ENCODE measurements around the gene LDLRAD4. TPM values are rescaled to one million over a fixed set of nuclear protein-coding genes. Genes with fewer than 3 reads are reported as not detected.

LDLRAD4 gene
- total RNA-seq, 1 donor from 2014 or later, result 20.4 TPM

DNA sequence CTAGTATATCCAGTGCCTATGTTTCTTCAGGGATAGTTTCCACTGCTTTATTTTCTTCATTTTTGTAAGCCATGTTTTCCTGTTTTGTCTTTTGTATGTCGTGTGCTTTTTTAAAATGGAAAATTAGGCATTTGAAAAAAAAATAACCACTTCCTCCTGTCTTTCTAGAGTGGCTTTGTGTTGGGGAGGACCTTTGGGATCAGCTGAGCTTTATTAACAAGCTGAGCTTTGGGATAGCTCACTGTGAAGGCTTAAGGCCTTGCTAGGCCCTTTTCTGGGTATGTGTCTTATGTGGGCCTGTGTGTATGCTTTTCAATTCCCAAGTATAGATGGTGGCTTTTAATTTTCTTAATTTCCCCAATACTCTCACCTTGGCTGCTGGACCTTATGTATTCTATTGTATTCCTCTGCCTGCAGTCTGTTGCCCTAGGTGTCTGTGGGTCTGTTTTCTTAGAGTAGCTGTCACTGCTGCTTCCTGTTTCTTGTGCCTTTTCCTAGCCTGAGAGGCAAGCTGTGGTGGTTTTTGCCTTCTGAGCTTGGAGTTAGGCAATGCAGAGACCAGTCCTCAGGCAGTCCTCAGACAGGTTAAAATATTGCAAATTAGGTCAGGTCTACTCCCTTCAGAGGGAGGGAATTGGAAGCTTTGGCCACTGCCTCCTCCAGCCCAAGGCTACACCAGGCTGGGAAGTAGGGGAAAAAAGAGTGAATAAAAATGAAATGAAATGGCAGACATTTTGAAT, 134.7 kb downstream of the LDLRAD4 start:
- H3K27me3 Mint-ChIP-seq (ENCODE audit: unreplicated experiment), result peaks cover 6% of the 10 kb centered on the region
- H3K4me3 Mint-ChIP-seq (ENCODE audit: unreplicated experiment), result no peak overlapping the region
- no peak overlapping the region for H3K27ac Mint-ChIP-seq (ENCODE audit: unreplicated experiment)
- no peaks in the 10 kb centered on the region for H3K4me1 Mint-ChIP-seq (ENCODE audit: unreplicated experiment)
- peaks cover 26% of the 10 kb centered on the region for H3K9me3 Mint-ChIP-seq (ENCODE audit: unreplicated experiment)
- H3K36me3 Mint-ChIP-seq (ENCODE audit: unreplicated experiment), result no peaks in the 10 kb centered on the region
- DNase-seq (ENCODE audit: extremely low spot score, unreplicated experiment), result no peak
- TF ChIP-seq, protein P1, sequence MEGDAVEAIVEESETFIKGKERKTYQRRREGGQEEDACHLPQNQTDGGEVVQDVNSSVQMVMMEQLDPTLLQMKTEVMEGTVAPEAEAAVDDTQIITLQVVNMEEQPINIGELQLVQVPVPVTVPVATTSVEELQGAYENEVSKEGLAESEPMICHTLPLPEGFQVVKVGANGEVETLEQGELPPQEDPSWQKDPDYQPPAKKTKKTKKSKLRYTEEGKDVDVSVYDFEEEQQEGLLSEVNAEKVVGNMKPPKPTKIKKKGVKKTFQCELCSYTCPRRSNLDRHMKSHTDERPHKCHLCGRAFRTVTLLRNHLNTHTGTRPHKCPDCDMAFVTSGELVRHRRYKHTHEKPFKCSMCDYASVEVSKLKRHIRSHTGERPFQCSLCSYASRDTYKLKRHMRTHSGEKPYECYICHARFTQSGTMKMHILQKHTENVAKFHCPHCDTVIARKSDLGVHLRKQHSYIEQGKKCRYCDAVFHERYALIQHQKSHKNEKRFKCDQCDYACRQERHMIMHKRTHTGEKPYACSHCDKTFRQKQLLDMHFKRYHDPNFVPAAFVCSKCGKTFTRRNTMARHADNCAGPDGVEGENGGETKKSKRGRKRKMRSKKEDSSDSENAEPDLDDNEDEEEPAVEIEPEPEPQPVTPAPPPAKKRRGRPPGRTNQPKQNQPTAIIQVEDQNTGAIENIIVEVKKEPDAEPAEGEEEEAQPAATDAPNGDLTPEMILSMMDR (IDR thresholded peaks at IDR 0.05), result no peak

DNA sequence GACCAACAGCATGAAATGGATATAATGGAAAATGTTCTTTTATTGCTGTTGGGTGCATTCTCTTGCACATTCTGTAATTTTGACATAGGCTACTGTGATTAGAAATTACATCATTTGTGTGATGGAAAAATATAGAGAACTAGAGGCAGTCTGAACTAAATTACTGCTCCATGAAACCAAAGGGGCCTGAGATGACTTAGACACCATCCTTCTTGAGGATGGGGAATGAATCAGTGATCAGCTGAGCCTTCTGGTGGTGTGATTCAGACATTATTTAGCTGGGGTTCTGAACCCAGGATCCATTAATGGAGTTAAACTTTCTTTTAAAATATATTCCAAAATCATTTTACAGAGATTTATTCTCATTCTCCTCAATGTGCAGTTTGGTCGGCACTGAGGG, 135.8 kb downstream of the LDLRAD4 start:
- Mint-ChIP-seq H3K4me1 (ENCODE audit: unreplicated experiment) (no peaks in the 10 kb centered on the region), H3K27me3 (ENCODE audit: unreplicated experiment) (peaks cover 6% of the 10 kb centered on the region), H3K27ac (ENCODE audit: unreplicated experiment) (no peak overlapping the region), H3K36me3 (ENCODE audit: unreplicated experiment) (no peaks in the 10 kb centered on the region), H3K9me3 (ENCODE audit: unreplicated experiment) (peaks cover 23% of the 10 kb centered on the region), H3K4me3 (ENCODE audit: unreplicated experiment) (no peak overlapping the region)
- TF ChIP-seq, protein P1 (IDR thresholded peaks at IDR 0.05), result no peak
- no peak for DNase-seq (ENCODE audit: extremely low spot score, unreplicated experiment)

DNA sequence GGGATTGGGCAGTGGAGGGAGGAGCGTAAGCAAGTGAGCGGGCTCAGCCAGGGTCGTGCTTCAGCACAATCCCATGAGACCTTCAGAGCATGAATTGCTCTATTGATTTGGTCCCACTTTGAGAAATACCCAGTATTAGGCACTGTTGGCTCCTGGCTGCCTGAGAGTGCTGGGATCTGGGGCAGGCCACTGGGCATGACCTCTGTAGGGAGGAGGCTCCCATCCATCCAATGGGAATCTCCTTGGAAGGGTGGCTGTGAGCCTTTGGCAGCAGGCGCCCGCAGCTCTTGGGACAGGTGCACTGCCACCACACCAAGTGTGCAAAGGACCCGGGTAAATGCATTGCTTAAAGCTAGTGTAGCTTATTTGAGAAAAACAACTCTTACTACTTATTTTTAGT, 137.5 kb downstream of the LDLRAD4 start:
- DNase-seq (ENCODE audit: extremely low spot score, unreplicated experiment), result no peak
- Mint-ChIP-seq H3K27me3 (ENCODE audit: unreplicated experiment) (peaks cover 6% of the 10 kb centered on the region), H3K36me3 (ENCODE audit: unreplicated experiment) (no peaks in the 10 kb centered on the region), H3K9me3 (ENCODE audit: unreplicated experiment) (peaks cover 12% of the 10 kb centered on the region), H3K4me3 (ENCODE audit: unreplicated experiment) (no peak overlapping the region), H3K27ac (ENCODE audit: unreplicated experiment) (no peak overlapping the region), H3K4me1 (ENCODE audit: unreplicated experiment) (no peaks in the 10 kb centered on the region)
- TF ChIP-seq, protein P1 (IDR thresholded peaks at IDR 0.05), result no peak

DNA sequence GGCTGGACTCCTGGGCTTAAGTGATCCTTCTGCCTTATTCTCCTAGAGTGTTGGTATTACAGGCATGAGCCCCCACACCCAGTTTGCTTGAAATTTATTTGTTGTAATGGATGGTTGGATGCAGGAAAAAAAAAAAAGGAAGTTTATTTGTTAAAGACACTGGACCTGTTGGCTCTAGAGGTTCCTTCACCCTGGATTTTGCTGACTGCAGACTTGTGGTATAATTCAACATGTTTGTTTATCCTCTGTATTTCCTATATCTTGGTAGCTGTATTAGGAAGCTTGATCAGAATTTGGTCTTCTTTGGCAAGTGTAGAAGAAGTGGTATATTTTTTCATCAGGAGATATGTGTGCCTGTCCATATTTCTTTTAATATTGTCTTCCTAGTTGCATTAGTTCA, 138.7 kb downstream of the LDLRAD4 start:
- Mint-ChIP-seq H3K27me3 (ENCODE audit: unreplicated experiment) (peaks cover 9% of the 10 kb centered on the region), H3K4me1 (ENCODE audit: unreplicated experiment) (no peaks in the 10 kb centered on the region), H3K9me3 (ENCODE audit: unreplicated experiment) (peaks cover 8% of the 10 kb centered on the region), H3K27ac (ENCODE audit: unreplicated experiment) (no peak overlapping the region), H3K4me3 (ENCODE audit: unreplicated experiment) (no peak overlapping the region), H3K36me3 (ENCODE audit: unreplicated experiment) (no peaks in the 10 kb centered on the region)
- TF ChIP-seq, protein P1 (IDR thresholded peaks at IDR 0.05), result no peak
- DNase-seq (ENCODE audit: extremely low spot score, unreplicated experiment), result no peak

DNA sequence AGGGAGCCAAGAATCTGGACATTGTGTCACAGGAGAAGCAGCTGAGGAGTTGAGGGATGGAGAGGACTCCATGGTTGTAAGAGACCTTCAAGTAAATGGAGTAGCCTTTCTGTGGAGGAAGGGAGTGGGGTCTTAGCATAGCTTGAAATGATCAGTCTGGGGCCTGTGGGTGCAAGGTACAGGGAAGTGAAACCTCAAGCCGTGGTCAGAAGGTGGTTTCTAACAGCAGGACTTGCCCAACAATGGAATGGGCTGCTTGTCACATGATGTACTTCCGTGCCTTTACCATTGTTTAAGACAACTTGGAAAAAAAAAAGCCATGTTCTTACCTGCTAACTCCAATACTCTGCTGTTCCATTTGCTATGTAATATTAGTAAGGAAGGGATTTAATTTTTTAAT, 140.7 kb downstream of the LDLRAD4 start:
- TF ChIP-seq, protein P1 (IDR thresholded peaks at IDR 0.05), result no peak
- Mint-ChIP-seq H3K4me1 (ENCODE audit: unreplicated experiment) (peaks cover 11% of the 10 kb centered on the region), H3K36me3 (ENCODE audit: unreplicated experiment) (no peaks in the 10 kb centered on the region), H3K4me3 (ENCODE audit: unreplicated experiment) (no peak overlapping the region), H3K27me3 (ENCODE audit: unreplicated experiment) (peaks cover 9% of the 10 kb centered on the region), H3K27ac (ENCODE audit: unreplicated experiment) (no peak overlapping the region), H3K9me3 (ENCODE audit: unreplicated experiment) (no peaks in the 10 kb centered on the region)
- DNase-seq (ENCODE audit: extremely low spot score, unreplicated experiment), result no peak
